Nephron progenitor cell (in vitro differentiated cells): ENCODE results near the gene IQCE.

Source experiments
- DNase-seq: peaks from one replicate; pipeline ENCODE4 v3.0.0; 2021
- H3K27ac Mint-ChIP-seq: 2 replicates; pipeline ENCODE4 v1.8.0; 2021; ENCODE audit warnings: mild to moderate bottlenecking, moderate library complexity, mixed read lengths
- H3K27me3 Mint-ChIP-seq: 2 replicates; pipeline ENCODE4 v1.8.0; 2021; ENCODE audit warnings: mild to moderate bottlenecking, low read depth, mixed read lengths; ENCODE audit not compliant: poor library complexity
- H3K36me3 Mint-ChIP-seq: 2 replicates; pipeline ENCODE4 v1.8.0; 2021; ENCODE audit warnings: low read depth, mixed read lengths
- H3K4me1 Mint-ChIP-seq: 2 replicates; pipeline ENCODE4 v1.8.0; 2021; ENCODE audit warnings: mixed read lengths
- H3K4me3 Mint-ChIP-seq: 2 replicates; pipeline ENCODE4 v1.8.0; 2021; ENCODE audit warnings: mild to moderate bottlenecking, moderate library complexity, mixed read lengths
- H3K9me3 Mint-ChIP-seq: 2 replicates; pipeline ENCODE4 v1.8.0; 2021; ENCODE audit warnings: mild to moderate bottlenecking, moderate library complexity, mixed read lengths
- TF ChIP-seq, protein P1 (sequence below): fragments of 200-600 bp; sonication (generic); IDR thresholded peaks from 2 replicates; pipeline ENCODE4 v1.5.0; 2021; ENCODE audit warnings: antibody characterized with exemption

IQCE gene

DNA sequence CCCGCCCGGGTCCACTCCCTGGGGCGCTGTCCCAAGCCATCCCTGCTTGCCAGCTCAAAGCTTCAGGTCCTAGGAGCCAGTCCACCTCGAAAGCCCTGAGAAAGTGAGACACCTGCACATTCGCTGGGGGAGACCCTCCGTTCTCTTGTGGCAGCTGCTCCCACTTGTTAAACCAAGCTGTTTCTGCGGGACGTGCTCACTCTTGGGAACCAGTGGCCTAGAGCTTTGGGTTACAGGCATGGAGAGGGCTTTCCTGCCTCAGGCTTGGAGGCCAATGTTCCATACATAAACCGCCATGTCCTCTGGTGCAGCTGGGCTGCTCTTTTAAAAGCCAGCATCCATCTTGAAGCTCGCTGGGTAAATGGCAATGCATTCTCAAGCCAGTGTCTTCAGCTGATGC is 53.1 kb downstream of the IQCE start:
- no peak overlapping the region for H3K4me3 Mint-ChIP-seq
- peaks cover 77% of the 10 kb centered on the region for H3K4me1 Mint-ChIP-seq
- no peaks in the 10 kb centered on the region for H3K9me3 Mint-ChIP-seq
- H3K27me3 Mint-ChIP-seq: peaks cover 8% of the 10 kb centered on the region
- H3K27ac Mint-ChIP-seq: no peak overlapping the region
- no peak for DNase-seq
- H3K36me3 Mint-ChIP-seq: no peaks in the 10 kb centered on the region
- TF ChIP-seq, protein P1, sequence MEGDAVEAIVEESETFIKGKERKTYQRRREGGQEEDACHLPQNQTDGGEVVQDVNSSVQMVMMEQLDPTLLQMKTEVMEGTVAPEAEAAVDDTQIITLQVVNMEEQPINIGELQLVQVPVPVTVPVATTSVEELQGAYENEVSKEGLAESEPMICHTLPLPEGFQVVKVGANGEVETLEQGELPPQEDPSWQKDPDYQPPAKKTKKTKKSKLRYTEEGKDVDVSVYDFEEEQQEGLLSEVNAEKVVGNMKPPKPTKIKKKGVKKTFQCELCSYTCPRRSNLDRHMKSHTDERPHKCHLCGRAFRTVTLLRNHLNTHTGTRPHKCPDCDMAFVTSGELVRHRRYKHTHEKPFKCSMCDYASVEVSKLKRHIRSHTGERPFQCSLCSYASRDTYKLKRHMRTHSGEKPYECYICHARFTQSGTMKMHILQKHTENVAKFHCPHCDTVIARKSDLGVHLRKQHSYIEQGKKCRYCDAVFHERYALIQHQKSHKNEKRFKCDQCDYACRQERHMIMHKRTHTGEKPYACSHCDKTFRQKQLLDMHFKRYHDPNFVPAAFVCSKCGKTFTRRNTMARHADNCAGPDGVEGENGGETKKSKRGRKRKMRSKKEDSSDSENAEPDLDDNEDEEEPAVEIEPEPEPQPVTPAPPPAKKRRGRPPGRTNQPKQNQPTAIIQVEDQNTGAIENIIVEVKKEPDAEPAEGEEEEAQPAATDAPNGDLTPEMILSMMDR: no peak

DNA sequence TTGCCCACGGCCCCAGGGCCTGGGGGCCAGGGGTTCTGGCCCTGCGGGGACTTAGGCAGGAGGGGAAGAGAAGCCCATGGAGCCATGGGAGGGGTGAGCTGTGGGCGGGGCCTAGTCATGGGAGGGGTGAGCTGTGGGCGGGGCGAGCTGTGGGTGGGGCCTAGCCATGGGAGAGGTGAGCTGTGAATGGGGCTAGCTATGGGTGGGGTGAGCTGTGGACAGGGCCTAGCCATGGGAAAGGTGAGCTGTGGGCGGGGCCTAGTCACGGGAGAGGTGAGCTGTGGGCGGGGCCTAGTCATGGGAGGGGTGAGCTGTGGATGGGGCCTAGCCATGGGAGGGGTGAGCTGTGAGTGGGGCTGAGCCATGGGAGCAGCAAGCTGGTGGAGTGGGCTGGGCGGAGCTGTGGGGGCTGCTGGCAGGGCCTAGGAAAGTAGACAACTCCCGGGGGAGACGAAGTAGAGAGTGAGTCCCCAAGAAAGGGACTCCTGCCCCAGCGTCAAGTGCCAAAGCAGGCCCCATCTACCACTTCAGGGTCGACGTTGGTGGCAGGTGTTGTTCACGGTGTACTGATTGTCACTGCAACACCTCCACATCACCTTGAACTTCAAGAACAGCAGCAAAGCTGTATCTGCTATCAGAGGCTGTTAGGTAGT is 53.8 kb downstream of the IQCE start:
- Mint-ChIP-seq H3K4me1 (peaks cover 75% of the 10 kb centered on the region), H3K27me3 (peaks cover 8% of the 10 kb centered on the region), H3K27ac (no peak overlapping the region), H3K4me3 (no peak overlapping the region), H3K9me3 (no peaks in the 10 kb centered on the region), H3K36me3 (no peaks in the 10 kb centered on the region)
- TF ChIP-seq, protein P1: no peak
- DNase-seq: no peak

DNA sequence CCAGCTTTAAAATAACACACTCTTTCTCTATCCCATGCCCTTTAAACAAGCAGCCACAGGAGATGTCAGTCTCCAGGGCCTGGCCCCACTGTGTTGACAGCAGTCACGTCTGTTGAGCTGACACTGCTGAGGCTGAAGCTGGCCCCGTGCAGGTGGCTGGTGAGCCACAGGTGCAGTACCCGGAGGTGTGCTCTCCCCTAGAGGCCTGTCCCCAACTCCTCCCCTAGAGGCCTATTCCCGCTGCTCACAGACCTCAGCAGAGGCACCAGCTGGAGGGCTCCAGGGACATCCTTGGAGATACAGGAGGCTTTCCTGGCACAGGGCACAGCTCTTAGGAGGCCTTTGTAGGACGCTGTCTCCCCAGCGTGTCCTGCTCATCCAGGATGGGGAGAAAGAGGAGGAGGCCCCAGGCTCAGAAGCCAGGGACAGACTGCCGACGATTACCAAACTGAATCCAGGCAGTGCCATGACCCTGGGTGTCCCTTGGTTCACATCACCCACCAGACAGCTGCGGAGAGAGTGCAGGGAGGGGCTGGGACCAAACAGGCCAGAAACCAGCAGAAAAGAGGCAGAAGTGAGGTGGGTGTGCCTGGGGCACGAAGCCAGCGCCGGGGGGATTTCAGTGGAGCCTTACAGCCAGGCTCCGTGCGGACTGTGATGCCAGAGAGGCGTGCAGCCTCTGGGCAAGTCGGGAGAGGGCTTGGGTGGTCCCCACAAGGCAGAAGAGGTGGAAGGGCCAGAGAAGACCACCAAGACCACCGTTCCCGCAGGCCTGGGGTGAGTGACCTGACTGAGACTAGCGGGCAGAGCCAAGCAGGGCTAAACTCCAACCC is 54.5 kb downstream of the IQCE start:
- no peak for DNase-seq
- H3K36me3 Mint-ChIP-seq: no peaks in the 10 kb centered on the region
- H3K27me3 Mint-ChIP-seq: peaks cover 8% of the 10 kb centered on the region
- H3K9me3 Mint-ChIP-seq: no peaks in the 10 kb centered on the region
- H3K27ac Mint-ChIP-seq: peak overlapping the region; percentile 36
- H3K4me3 Mint-ChIP-seq: no peak overlapping the region
- H3K4me1 Mint-ChIP-seq: peaks cover 75% of the 10 kb centered on the region
- TF ChIP-seq, protein P1: no peak

DNA sequence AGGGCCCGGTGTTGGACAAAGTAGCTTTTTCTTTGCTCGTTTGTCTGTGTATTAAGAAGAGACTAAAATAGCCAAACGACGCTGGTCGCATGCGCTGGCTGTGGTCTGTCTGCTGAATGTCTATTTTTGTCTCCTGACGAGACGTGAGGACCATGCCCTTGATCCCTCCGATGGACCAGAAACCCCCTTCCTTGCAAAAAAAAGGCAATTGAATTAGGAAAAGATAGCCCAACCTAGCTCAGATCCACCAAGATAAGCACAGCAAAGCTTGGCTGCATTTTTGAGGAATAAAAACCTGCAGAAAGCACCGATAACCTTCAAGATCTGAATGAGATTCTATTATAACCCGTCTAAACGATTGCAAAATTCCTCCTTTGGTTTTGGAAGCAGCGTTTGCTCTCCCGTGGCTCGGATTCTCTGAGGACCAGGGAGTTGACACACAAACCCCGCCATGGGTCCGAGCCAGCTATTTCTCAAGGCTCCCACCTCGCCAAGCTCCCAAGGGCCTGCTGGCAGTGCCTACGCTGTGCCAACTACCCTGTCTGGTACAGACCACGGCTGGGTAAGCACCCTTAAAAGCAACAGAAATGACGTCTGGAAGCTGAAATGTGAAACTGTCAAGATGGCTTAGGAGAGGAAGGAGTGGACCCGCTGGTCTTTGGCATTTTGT is 55.3 kb downstream of the IQCE start:
- no peak overlapping the region for H3K4me3 Mint-ChIP-seq

DNA sequence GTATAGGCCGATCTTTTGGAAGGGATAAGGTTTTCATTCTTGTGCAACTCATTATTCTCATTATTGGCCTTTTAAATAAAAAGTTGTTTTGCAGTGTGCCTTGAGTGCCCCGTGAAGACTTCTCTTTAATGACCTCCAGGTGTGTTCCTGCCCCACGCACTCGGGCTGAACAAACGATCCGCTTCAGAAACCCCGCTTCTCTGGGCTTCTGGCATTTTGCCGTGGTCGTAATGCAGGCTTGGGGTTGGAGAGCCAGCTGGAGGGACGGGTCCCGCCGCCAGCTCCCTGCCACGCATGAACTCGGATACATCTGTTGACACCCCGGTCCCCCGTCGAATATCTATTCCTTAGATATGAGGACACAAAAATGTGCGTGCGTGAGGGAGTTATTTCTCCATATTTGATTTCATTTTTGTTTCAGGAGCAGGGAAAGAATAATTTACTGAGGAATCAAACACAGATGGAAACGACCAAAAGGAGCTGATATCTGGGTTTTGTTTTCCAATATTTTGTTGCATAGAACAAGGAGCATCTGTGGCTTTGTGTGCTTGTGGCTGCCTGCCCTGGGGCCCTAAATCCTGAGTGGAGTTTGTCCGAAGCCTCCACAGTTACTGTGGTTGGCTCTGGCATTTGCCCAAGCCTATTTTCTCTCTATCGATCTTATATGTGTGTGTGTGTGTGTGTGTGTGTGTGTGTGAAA is 56.0 kb downstream of the IQCE start:
- Mint-ChIP-seq H3K4me1 (peaks cover 73% of the 10 kb centered on the region), H3K9me3 (no peaks in the 10 kb centered on the region), H3K27ac (no peak overlapping the region), H3K36me3 (no peaks in the 10 kb centered on the region), H3K27me3 (peaks cover 8% of the 10 kb centered on the region), H3K4me3 (no peak overlapping the region)
- TF ChIP-seq, protein P1: no peak
- no peak for DNase-seq

More for the DNA sequence above, 55.3 kb downstream of the IQCE start:
- no peak for DNase-seq
- peaks cover 8% of the 10 kb centered on the region for H3K27me3 Mint-ChIP-seq
- H3K36me3 Mint-ChIP-seq: no peaks in the 10 kb centered on the region
- no peaks in the 10 kb centered on the region for H3K9me3 Mint-ChIP-seq
- peak overlapping the region; percentile 30 for H3K27ac Mint-ChIP-seq
- peaks cover 75% of the 10 kb centered on the region for H3K4me1 Mint-ChIP-seq
- TF ChIP-seq, protein P1: no peak
